IMR-90 (cell line): ENCODE measurements around the gene ACKR1. TPM values are rescaled to one million over a fixed set of nuclear protein-coding genes. Genes with fewer than 3 reads are reported as not detected.

Experiments used
- ATAC-seq: fragments of 200-7000 bp; cut with Tn5 transposase; 2 replicates; pipeline ENCODE4 v1.9.1; 2020; ENCODE audit warnings: low read depth, mild to moderate bottlenecking, moderate library complexity
- BruUV-seq: library from RNA; stranded (reverse); fragments of 400-500 nt; replicated peaks from 2 replicates; lab custom pipeline; 2021; lab: Mats Ljungman, UMichigan
- CTCF ChIA-PET: fragments of 300-600 bp; formaldehyde crosslinking; extraction: SDS; loops from one replicate; lab custom pipeline; 2021; ENCODE audit warnings: antibody characterized with exemption; lab: Yijun Ruan, JAX
- POLR2A ChIA-PET: fragments of 300-600 bp; sonication (Branson Sonifier 250); formaldehyde crosslinking; loops from one replicate; lab custom pipeline; 2022; ENCODE audit warnings: antibody characterized with exemption; ENCODE audit not compliant: unreplicated experiment; lab: Charles Lee
- DNase-seq: peaks from one replicate; pipeline ENCODE4 v3.0.0; 2013
- H2AFZ ChIP-seq: replicated peaks from 2 replicates; pipeline ENCODE3; 2013; ENCODE audit warnings: low read length, mild to moderate bottlenecking; ENCODE audit not compliant: poor library complexity
- H2AK5ac ChIP-seq: 2 replicates; pipeline ENCODE4 v1.6.1; 2013; ENCODE audit warnings: low read depth, low read length, inconsistent platforms
- H2AK9ac ChIP-seq: replicated peaks from 2 replicates; pipeline ENCODE3; 2013; ENCODE audit warnings: mild to moderate bottlenecking, low read depth, low read length, moderate library complexity; ENCODE audit not compliant: poor library complexity
- H2BK120ac ChIP-seq: 2 replicates; pipeline ENCODE4 v1.6.1; 2013; ENCODE audit warnings: low read depth, low read length, inconsistent platforms
- H2BK15ac ChIP-seq: 3 replicates; pipeline ENCODE4 v1.6.1; 2013; ENCODE audit warnings: low read depth, low read length, inconsistent platforms
- H2BK20ac ChIP-seq: 2 replicates; pipeline ENCODE4 v1.6.1; 2013; ENCODE audit warnings: low read depth, mild to moderate bottlenecking, inconsistent platforms, low read length, moderate library complexity
- H2BK5ac ChIP-seq: 2 replicates; pipeline ENCODE4 v1.6.1; 2013; ENCODE audit warnings: mild to moderate bottlenecking, low read depth, low read length, inconsistent platforms; ENCODE audit not compliant: poor library complexity, severe bottlenecking
- H3K14ac ChIP-seq: replicated peaks from 2 replicates; pipeline ENCODE4 v1.6.1; 2013; ENCODE audit warnings: low read depth, low read length, inconsistent platforms
- H3K18ac ChIP-seq: 2 replicates; pipeline ENCODE4 v1.6.1; 2013; ENCODE audit warnings: low read depth, low read length, control low read depth
- H3K23ac ChIP-seq: 2 replicates; pipeline ENCODE4 v1.6.1; 2013; ENCODE audit warnings: low read depth, low read length, inconsistent platforms
- H3K27ac ChIP-seq: 2 replicates; pipeline ENCODE4 v1.5.1; 2013; ENCODE audit warnings: mild to moderate bottlenecking, control low read depth, low read length; ENCODE audit not compliant: insufficient read depth
- H3K27me3 ChIP-seq: 2 replicates; pipeline ENCODE4 v1.6.1; 2013; ENCODE audit warnings: low read length; ENCODE audit not compliant: control insufficient read depth, insufficient read depth
- H3K36me3 ChIP-seq: 2 replicates; pipeline ENCODE4 v1.6.1; 2013; ENCODE audit warnings: low read length, mixed read lengths; ENCODE audit not compliant: control insufficient read depth, insufficient read depth
- H3K4ac ChIP-seq: 2 replicates; pipeline ENCODE4 v1.6.1; 2013; ENCODE audit warnings: low read depth, low read length, inconsistent platforms
- H3K4me1 ChIP-seq: 2 replicates; pipeline ENCODE4 v1.6.1; 2013; ENCODE audit warnings: low read length, mixed read lengths; ENCODE audit not compliant: control insufficient read depth, insufficient read depth
- H3K4me2 ChIP-seq: 2 replicates; pipeline ENCODE4 v1.6.1; 2013; ENCODE audit warnings: low read depth, mild to moderate bottlenecking, control low read depth, low read length, moderate library complexity
- H3K4me3 ChIP-seq: 2 replicates; pipeline ENCODE4 v1.5.1; 2013; ENCODE audit warnings: low read depth, mild to moderate bottlenecking, control low read depth, low read length, moderate library complexity; ENCODE audit not compliant: insufficient read depth
- H3K56ac ChIP-seq: 2 replicates; pipeline ENCODE4 v1.6.1; 2013; ENCODE audit warnings: low read length, inconsistent platforms; ENCODE audit not compliant: insufficient read depth; ENCODE audit errors: extremely low read depth
- H3K79me1 ChIP-seq, 2 experiments: 2 replicates each; pipeline ENCODE4 v1.6.1; 2013; ENCODE audit warnings: low read length in 2 of 2, inconsistent platforms in 1 of 2, low read depth in 1 of 2
- H3K9ac ChIP-seq: 2 replicates; pipeline ENCODE4 v1.6.1; 2013; ENCODE audit warnings: low read depth, low read length, control low read depth
- H3K9me1 ChIP-seq: 2 replicates; pipeline ENCODE4 v1.6.1; 2013; ENCODE audit warnings: low read length, inconsistent platforms; ENCODE audit not compliant: insufficient read depth
- H3K9me3 ChIP-seq: 2 replicates; pipeline ENCODE4 v1.6.1; 2013; ENCODE audit warnings: low read length; ENCODE audit not compliant: control insufficient read depth, insufficient read depth
- H4K20me1 ChIP-seq: 2 replicates; pipeline ENCODE4 v1.6.1; 2013; ENCODE audit warnings: low read length, inconsistent platforms; ENCODE audit not compliant: insufficient read depth
- H4K5ac ChIP-seq: 2 replicates; pipeline ENCODE4 v1.6.1; 2013; ENCODE audit warnings: mild to moderate bottlenecking, low read depth, low read length, control low read depth
- H4K8ac ChIP-seq, 2 experiments: 2 replicates each; pipeline ENCODE4 v1.6.1; 2013; ENCODE audit warnings: low read depth in 2 of 2, low read length in 2 of 2, control low read depth in 1 of 2, inconsistent platforms in 1 of 2
- H4K91ac ChIP-seq: 2 replicates; pipeline ENCODE4 v1.6.1; 2013; ENCODE audit warnings: low read depth, low read length, inconsistent platforms; ENCODE audit not compliant: insufficient read depth
- BHLHE40 ChIP-seq: fragments of 150-350 bp; IDR thresholded peaks from 2 replicates; pipeline ENCODE4 v1.6.1; 2016; ENCODE audit warnings: mild to moderate bottlenecking, low read depth, low read length
- CEBPB ChIP-seq: IDR thresholded peaks from 2 replicates; pipeline ENCODE4 v1.6.1; 2012; ENCODE audit warnings: low read depth, low read length, improper control_type of control experiment
- CHD1 ChIP-seq: IDR thresholded peaks from 2 replicates; pipeline ENCODE4 v1.6.1; 2012; ENCODE audit warnings: low read depth, low read length, improper control_type of control experiment
- FOS ChIP-seq: fragments of 150-350 bp; IDR thresholded peaks from 2 replicates; pipeline ENCODE4 v1.6.1; 2016; ENCODE audit warnings: low read depth, low read length
- MAFK ChIP-seq: IDR thresholded peaks from 2 replicates; pipeline ENCODE4 v1.6.1; 2012; ENCODE audit warnings: low read depth, low read length, improper control_type of control experiment
- MAZ ChIP-seq: IDR thresholded peaks from 2 replicates; pipeline ENCODE4 v1.6.1; 2012; ENCODE audit warnings: low read depth, mild to moderate bottlenecking, low read length, improper control_type of control experiment, moderate library complexity, borderline replicate concordance
- MXI1 ChIP-seq: IDR thresholded peaks from 2 replicates; pipeline ENCODE4 v1.6.1; 2012; ENCODE audit warnings: low read depth, mild to moderate bottlenecking, low read length, moderate library complexity, borderline replicate concordance
- NFE2L2 ChIP-seq: fragments of 150-350 bp; IDR thresholded peaks from 2 replicates; pipeline ENCODE4 v1.6.1; 2016; ENCODE audit warnings: low read depth, mild to moderate bottlenecking, low read length
- POLR2A ChIP-seq: IDR thresholded peaks from 2 replicates; pipeline ENCODE4 v1.6.1; 2012; ENCODE audit warnings: mild to moderate bottlenecking, low read depth, low read length
- RAD21 ChIP-seq: IDR thresholded peaks from 2 replicates; pipeline ENCODE4 v1.6.1; 2012; ENCODE audit warnings: low read length, improper control_type of control experiment
- RCOR1 ChIP-seq: IDR thresholded peaks from 2 replicates; pipeline ENCODE4 v1.6.1; 2012; ENCODE audit warnings: mild to moderate bottlenecking, low read length, improper control_type of control experiment; ENCODE audit not compliant: insufficient replicate concordance
- RFX5 ChIP-seq: IDR thresholded peaks from 2 replicates; pipeline ENCODE4 v1.8.0; 2012; ENCODE audit warnings: low read depth, mild to moderate bottlenecking, low read length, moderate library complexity
- SMC3 ChIP-seq: fragments of 150-350 bp; IDR thresholded peaks from 2 replicates; pipeline ENCODE4 v1.6.1; 2016; ENCODE audit warnings: low read depth, mild to moderate bottlenecking, antibody characterized with exemption, low read length, moderate library complexity
- WGBS, 2 experiments: methylation state at CpG; one replicate each; pipeline versions ENCODE4 v1.1.5 to v1.1.7; 2013; ENCODE audit warnings: missing lambda C conversion rate in 2 of 2; ENCODE audit not compliant: insufficient read length in 1 of 2; ENCODE audit errors: extremely low coverage in 2 of 2; 5-methylcytosine and 5-hydroxymethylcytosine counted together
- dilution Hi-C: fragments of 300-500 bp; cut with HindIII; formaldehyde crosslinking; loops from one replicate; pipeline ENCODE4 v1.14.3; 2018; ENCODE audit warnings: low sequenced_read_pairs; ENCODE audit not compliant: unreplicated experiment
- in situ Hi-C: fragments of 300-500 bp; cut with MboI; formaldehyde crosslinking; loops from 3 replicates; pipeline ENCODE4 v1.14.3; 2019; ENCODE audit warnings: low sequenced_read_pairs, inconsistent platforms, mixed read lengths
- intact Hi-C: fragments of 100-400 bp; cut with micrococcal nuclease; formaldehyde crosslinking; loops from 2 replicates; pipeline ENCODE4 v1.10.0; 2022
- polyA plus RNA-seq, 3 experiments: library from polyadenylated mRNA; depleted of rRNA; stranded (reverse); fragments of >200 nt; gene quantifications; 2 replicates each; pipeline ENCODE4 v1.2.3, GENCODE V29; 2012; ENCODE audit warnings: low replicate concordance in 1 of 3
- total RNA-seq: library from RNA; depleted of rRNA; stranded (reverse); fragments of >200 nt; gene quantifications from 2 replicates; pipeline ENCODE4 v1.2.3, GENCODE V29; 2012
- TF ChIP-seq, protein P1 (sequence below): fragments of 150-350 bp; IDR thresholded peaks from 2 replicates; pipeline ENCODE4 v1.6.1; 2017; ENCODE audit warnings: mild to moderate bottlenecking, antibody characterized with exemption, low read length, low read depth
- TF ChIP-seq, protein P2 (sequence below): fragments of 150-350 bp; IDR thresholded peaks from 2 replicates; pipeline ENCODE4 v1.6.1; 2016; ENCODE audit warnings: low read depth, mild to moderate bottlenecking, low read length, moderate library complexity, borderline replicate concordance
- TF ChIP-seq, protein P3 (sequence below): conservative IDR thresholded peaks from 2 replicates; pipeline ENCODE4 v1.5.1; 2012; ENCODE audit warnings: mild to moderate bottlenecking, low read depth, low read length, improper control_type of control experiment

Gene ACKR1
- total and polyA plus RNA-seq, 2 of the 4 experiments (the other 2 are of a cell fraction) = not detected

DNA sequence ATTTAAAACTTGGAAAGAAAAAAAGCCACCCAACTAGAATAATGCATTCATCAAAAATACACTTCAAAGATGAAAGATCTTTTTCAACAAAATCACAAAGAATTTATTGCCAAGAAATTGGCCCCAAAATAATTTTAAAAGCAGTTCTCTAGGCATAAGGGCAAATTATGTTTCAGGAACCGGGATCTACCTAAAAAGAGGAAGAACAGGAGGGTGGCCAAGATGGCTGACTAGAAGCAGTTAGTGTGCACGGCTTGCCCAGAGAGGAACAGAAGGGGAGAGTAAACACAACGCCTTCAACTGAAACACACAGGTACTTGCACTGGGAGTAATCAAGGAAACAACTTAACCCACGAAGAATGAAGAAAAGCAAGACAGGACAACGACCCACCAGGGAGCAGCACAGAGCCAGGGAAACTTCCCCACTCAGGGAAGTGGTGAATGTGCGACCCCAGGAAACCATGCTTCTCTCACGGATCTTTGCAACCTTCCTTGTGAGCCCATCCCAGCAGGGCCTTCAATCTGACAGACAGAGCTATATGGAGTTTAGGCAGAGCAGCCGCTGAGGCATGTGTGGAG lies 46.1 kb downstream of the ACKR1 start:
- TF ChIP-seq MAFK (no peak), BHLHE40 (no peak), POLR2A (no peak), RAD21 (no peak), CHD1 (no peak), RFX5 (no peak), CEBPB (no peak), FOS (no peak), NFE2L2 (no peak), SMC3 (no peak), RCOR1 (no peak), MXI1 (no peak), MAZ (no peak)
- TF ChIP-seq, protein P1, sequence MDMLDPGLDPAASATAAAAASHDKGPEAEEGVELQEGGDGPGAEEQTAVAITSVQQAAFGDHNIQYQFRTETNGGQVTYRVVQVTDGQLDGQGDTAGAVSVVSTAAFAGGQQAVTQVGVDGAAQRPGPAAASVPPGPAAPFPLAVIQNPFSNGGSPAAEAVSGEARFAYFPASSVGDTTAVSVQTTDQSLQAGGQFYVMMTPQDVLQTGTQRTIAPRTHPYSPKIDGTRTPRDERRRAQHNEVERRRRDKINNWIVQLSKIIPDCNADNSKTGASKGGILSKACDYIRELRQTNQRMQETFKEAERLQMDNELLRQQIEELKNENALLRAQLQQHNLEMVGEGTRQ = no peak
- TF ChIP-seq, protein P2, sequence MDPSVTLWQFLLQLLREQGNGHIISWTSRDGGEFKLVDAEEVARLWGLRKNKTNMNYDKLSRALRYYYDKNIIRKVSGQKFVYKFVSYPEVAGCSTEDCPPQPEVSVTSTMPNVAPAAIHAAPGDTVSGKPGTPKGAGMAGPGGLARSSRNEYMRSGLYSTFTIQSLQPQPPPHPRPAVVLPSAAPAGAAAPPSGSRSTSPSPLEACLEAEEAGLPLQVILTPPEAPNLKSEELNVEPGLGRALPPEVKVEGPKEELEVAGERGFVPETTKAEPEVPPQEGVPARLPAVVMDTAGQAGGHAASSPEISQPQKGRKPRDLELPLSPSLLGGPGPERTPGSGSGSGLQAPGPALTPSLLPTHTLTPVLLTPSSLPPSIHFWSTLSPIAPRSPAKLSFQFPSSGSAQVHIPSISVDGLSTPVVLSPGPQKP = no peak
- TF ChIP-seq, protein P3, sequence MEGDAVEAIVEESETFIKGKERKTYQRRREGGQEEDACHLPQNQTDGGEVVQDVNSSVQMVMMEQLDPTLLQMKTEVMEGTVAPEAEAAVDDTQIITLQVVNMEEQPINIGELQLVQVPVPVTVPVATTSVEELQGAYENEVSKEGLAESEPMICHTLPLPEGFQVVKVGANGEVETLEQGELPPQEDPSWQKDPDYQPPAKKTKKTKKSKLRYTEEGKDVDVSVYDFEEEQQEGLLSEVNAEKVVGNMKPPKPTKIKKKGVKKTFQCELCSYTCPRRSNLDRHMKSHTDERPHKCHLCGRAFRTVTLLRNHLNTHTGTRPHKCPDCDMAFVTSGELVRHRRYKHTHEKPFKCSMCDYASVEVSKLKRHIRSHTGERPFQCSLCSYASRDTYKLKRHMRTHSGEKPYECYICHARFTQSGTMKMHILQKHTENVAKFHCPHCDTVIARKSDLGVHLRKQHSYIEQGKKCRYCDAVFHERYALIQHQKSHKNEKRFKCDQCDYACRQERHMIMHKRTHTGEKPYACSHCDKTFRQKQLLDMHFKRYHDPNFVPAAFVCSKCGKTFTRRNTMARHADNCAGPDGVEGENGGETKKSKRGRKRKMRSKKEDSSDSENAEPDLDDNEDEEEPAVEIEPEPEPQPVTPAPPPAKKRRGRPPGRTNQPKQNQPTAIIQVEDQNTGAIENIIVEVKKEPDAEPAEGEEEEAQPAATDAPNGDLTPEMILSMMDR = no peak
- H4K91ac ChIP-seq = no peak overlapping the region
- BruUV-seq = no TSS peak

More for the DNA sequence above, 46.1 kb downstream of the ACKR1 start:
- H4K20me1 ChIP-seq = no peaks in the 10 kb centered on the region
- H3K9me3 ChIP-seq = peaks cover 17% of the 10 kb centered on the region; the same call in 1 of the 2 replicates
- H3K27ac ChIP-seq = no peak overlapping the region
- H2AK9ac ChIP-seq = no peak overlapping the region
- no peak overlapping the region for H2BK20ac ChIP-seq
- H3K4me2 ChIP-seq = no peak overlapping the region
- DNase-seq (no peak), ATAC-seq (no peak)
- H3K14ac ChIP-seq = no peak overlapping the region
- H3K4ac ChIP-seq = no peak overlapping the region
- no peak overlapping the region for H3K18ac ChIP-seq
- no peak overlapping the region for H3K56ac ChIP-seq
- intact Hi-C loops (no loop called here), in situ Hi-C loops (no loop called here), dilution Hi-C loops (no loop called here)
- no peak overlapping the region for H2BK5ac ChIP-seq
- ChIA-PET CTCF (no interaction called here), POLR2A (no interaction called here)
- no peak overlapping the region for H2BK15ac ChIP-seq
- no peak overlapping the region for H4K8ac ChIP-seq
- no peaks in the 10 kb centered on the region for H3K9me1 ChIP-seq
- no peak overlapping the region for H3K23ac ChIP-seq
- H3K36me3 ChIP-seq = no peaks in the 10 kb centered on the region
- H4K5ac ChIP-seq = no peak overlapping the region
- no peaks in the 10 kb centered on the region for H3K4me1 ChIP-seq
- no peak overlapping the region for H3K9ac ChIP-seq
- H3K4me3 ChIP-seq = no peak overlapping the region
- H2AK5ac ChIP-seq = no peak overlapping the region
- 70% methylated on average over 2 of the region's 8 CpGs; no CpG with 5 or more reads in 1 of the 2 experiments for WGBS, 2 experiments
- H2AFZ ChIP-seq = no peak overlapping the region
- H3K79me1 ChIP-seq = no peaks in the 10 kb centered on the region
- no peaks in the 10 kb centered on the region for H3K27me3 ChIP-seq
- no peak overlapping the region for H2BK120ac ChIP-seq
